DND-41 (cell line): ENCODE data around the gene TRIM67.

Source experiments
- ATAC-seq: fragments of 200-7000 bp; cut with Tn5 transposase; 3 replicates; pipeline ENCODE4 v1.9.1; 2021; ENCODE audit warnings: low read depth; ENCODE audit not compliant: insufficient read depth
- DNase-seq: peaks from one replicate; pipeline ENCODE4 v3.0.0-alpha.2; 2020
- H2AFZ ChIP-seq: 2 replicates; pipeline ENCODE4 v1.6.0; 2012; ENCODE audit warnings: low read depth, low read length
- H3K27ac ChIP-seq: 2 replicates; pipeline ENCODE4 v1.5.1; 2012; ENCODE audit warnings: low read length, inconsistent platforms
- H3K27me3 ChIP-seq: fragments of 200-600 bp; sonication (generic); 2 replicates; pipeline ENCODE4 v1.6.0; 2012; ENCODE audit warnings: low read length, mild to moderate bottlenecking, inconsistent platforms; ENCODE audit not compliant: insufficient read depth, poor library complexity
- H3K36me3 ChIP-seq: 2 replicates; pipeline ENCODE4 v1.5.1; 2012; ENCODE audit warnings: low read length, inconsistent platforms; ENCODE audit not compliant: insufficient read depth
- H3K4me1 ChIP-seq: 2 replicates; pipeline ENCODE4 v1.5.1; 2012; ENCODE audit warnings: mild to moderate bottlenecking, low read length; ENCODE audit not compliant: insufficient read depth
- H3K4me2 ChIP-seq: 2 replicates; pipeline ENCODE4 v1.6.0; 2012; ENCODE audit warnings: mild to moderate bottlenecking, moderate library complexity, low read length, inconsistent platforms; ENCODE audit not compliant: insufficient read depth
- H3K4me3 ChIP-seq, 2 experiments: fragments of 200-600 bp in 1 of 2; shearing (Covaris generic) in 1 of 2; 2 replicates each; pipeline ENCODE4 v1.5.1; 2012 to 2016; ENCODE audit warnings: inconsistent platforms in 2 of 2, low read length in 2 of 2, mild to moderate bottlenecking in 2 of 2, low read depth in 1 of 2, moderate library complexity in 1 of 2
- H3K79me2 ChIP-seq: 2 replicates; pipeline ENCODE4 v1.6.0; 2012; ENCODE audit warnings: low read length, inconsistent platforms; ENCODE audit not compliant: insufficient read depth
- H3K9ac ChIP-seq: 2 replicates; pipeline ENCODE4 v1.6.0; 2012; ENCODE audit warnings: low read depth, mild to moderate bottlenecking, inconsistent platforms, low read length, moderate library complexity
- H3K9me3 ChIP-seq: 2 replicates; pipeline ENCODE4 v1.5.1; 2012; ENCODE audit warnings: low read length, moderate library complexity, mild to moderate bottlenecking, inconsistent platforms; ENCODE audit not compliant: insufficient read depth, severe bottlenecking
- H4K20me1 ChIP-seq: 2 replicates; pipeline ENCODE4 v1.6.0; 2012; ENCODE audit warnings: low read length; ENCODE audit not compliant: insufficient read depth
- EZH2 ChIP-seq: IDR thresholded peaks from 3 replicates; pipeline ENCODE4 v1.6.1; 2012; ENCODE audit warnings: borderline replicate concordance, low read depth, mild to moderate bottlenecking, moderate library complexity, low read length, inconsistent platforms; ENCODE audit not compliant: severe bottlenecking
- TF ChIP-seq, protein P1 (sequence below): IDR thresholded peaks from 2 replicates; pipeline ENCODE4 v1.5.1; 2012; ENCODE audit warnings: borderline replicate concordance, low read length, moderate library complexity, mild to moderate bottlenecking; ENCODE audit not compliant: poor library complexity, severe bottlenecking; ENCODE audit errors: extremely low read depth

The TRIM67 gene

DNA sequence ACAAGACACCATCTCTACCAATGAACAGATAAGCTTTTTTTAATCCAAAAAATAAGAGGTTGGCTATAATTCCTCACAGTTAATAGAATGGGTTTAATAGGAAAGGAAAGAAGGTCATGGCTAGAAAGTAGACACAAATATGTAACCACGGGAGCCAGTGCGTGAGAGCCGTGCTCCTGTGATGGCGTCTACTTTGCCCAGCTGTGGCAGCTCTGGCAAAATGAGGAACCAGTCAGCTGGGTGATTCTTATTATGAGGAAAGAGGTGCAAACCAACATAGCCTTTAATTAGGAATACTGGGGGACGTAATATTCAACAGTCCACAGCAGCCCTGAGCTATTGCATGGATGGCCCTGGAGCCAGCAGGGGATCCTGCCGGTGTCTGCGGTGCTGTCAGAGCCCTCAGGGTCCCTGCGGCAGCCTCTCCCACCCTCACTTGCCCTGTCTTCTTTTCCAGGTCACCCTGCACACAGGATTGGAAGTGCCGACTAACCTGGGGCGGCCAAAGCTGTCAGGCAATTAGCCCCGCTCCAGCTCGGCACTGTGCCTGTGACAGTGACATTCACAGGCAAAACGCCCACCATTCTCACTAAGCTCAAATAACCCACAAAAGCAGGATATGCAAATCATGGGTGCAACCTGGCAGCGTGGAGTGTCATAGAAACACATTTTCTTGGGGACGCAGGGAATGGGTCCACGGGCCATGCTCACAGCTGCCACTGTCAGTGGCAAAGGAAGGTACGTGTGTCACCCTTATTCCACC, 53.2 kb downstream of the TRIM67 start:
- no peak for TF ChIP-seq EZH2
- Histone ChIP-seq H3K4me2 (no peak overlapping the region), H3K27ac (no peak overlapping the region), H2AFZ (no peak overlapping the region), H3K36me3 (no peaks in the 10 kb centered on the region), H3K4me3 (no peak overlapping the region), H4K20me1 (no peaks in the 10 kb centered on the region), H3K4me1 (peaks cover 15% of the 10 kb centered on the region), H3K9me3 (no peaks in the 10 kb centered on the region), H3K27me3 (peaks cover 26% of the 10 kb centered on the region), H3K9ac (no peak overlapping the region), H3K79me2 (no peaks in the 10 kb centered on the region)
- ATAC-seq (no peak), DNase-seq (no peak)

DNA sequence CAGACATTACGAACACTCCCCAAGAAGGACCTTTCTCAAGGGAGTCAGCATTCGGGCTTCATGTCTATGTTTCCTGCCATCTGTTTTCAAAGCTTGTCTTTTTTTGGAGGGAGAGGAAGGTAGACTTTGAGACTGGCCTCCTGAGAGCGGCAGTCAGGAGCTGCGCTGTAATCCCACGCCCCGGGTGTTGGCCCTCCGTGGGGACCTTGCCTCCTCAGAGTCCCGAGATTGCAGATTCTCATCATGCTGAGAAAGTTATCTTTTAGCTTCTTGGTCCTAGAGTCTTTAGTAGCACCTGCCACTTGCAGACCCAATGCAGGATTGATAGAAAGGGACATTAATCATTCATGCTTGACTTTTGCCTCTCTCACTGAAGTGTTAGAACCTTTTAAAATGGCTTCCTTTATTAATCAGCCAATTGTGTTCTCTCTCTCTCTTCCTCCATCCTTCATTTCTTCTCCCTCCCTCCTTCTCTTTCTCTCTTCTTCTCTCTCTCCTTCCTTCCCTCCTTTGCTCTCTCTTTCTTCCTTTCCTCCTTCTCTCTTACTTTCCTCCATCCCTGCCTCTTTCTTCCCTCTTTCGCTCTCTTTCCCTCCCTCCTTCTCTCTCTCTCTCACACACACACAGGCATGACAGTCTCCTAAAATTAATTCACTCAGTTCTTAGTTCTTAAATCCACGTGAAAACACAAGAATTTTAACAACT, 54.0 kb downstream of the TRIM67 start:
- DNase-seq (no peak), ATAC-seq (no peak)
- peaks cover 15% of the 10 kb centered on the region for H3K4me1 ChIP-seq
- H3K27ac ChIP-seq, result no peak overlapping the region
- H3K36me3 ChIP-seq, result no peaks in the 10 kb centered on the region
- H3K9ac ChIP-seq, result no peak overlapping the region
- H3K79me2 ChIP-seq, result no peaks in the 10 kb centered on the region
- TF ChIP-seq EZH2, result no peak
- TF ChIP-seq, protein P1, sequence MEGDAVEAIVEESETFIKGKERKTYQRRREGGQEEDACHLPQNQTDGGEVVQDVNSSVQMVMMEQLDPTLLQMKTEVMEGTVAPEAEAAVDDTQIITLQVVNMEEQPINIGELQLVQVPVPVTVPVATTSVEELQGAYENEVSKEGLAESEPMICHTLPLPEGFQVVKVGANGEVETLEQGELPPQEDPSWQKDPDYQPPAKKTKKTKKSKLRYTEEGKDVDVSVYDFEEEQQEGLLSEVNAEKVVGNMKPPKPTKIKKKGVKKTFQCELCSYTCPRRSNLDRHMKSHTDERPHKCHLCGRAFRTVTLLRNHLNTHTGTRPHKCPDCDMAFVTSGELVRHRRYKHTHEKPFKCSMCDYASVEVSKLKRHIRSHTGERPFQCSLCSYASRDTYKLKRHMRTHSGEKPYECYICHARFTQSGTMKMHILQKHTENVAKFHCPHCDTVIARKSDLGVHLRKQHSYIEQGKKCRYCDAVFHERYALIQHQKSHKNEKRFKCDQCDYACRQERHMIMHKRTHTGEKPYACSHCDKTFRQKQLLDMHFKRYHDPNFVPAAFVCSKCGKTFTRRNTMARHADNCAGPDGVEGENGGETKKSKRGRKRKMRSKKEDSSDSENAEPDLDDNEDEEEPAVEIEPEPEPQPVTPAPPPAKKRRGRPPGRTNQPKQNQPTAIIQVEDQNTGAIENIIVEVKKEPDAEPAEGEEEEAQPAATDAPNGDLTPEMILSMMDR, result no peak
- no peak overlapping the region for H3K4me2 ChIP-seq
- H2AFZ ChIP-seq, result no peak overlapping the region
- no peaks in the 10 kb centered on the region for H4K20me1 ChIP-seq
- peaks cover 26% of the 10 kb centered on the region for H3K27me3 ChIP-seq
- H3K9me3 ChIP-seq, result no peaks in the 10 kb centered on the region
- H3K4me3 ChIP-seq, result no peak overlapping the region

DNA sequence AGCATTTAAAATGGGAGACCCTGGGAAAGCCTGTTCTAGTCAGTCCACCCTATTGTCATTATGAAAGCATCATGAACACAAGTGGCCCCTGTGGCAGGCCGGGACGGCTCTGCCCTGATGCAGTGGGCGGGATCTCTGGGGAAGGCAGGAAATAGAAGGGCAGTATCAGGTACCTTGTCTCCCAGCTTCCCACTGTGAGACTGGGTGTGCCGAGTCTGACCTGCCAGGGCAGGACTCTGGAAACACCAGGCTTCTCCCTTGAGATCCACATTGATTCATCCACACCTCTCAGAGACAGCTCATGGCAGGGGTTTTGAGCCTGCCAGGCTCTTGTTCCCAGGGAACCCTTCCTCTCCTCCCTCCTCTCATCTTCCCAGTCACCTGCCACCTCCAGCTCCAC, 54.6 kb downstream of the TRIM67 start:
- no peak for TF ChIP-seq EZH2
- TF ChIP-seq, protein P1, result no peak
- Histone ChIP-seq H4K20me1 (no peaks in the 10 kb centered on the region), H3K4me2 (no peak overlapping the region), H3K27ac (no peak overlapping the region), H3K9ac (no peak overlapping the region), H3K4me3 (no peak overlapping the region), H3K9me3 (no peaks in the 10 kb centered on the region), H3K4me1 (peaks cover 9% of the 10 kb centered on the region), H3K27me3 (peaks cover 26% of the 10 kb centered on the region), H3K36me3 (no peaks in the 10 kb centered on the region), H2AFZ (no peak overlapping the region), H3K79me2 (no peaks in the 10 kb centered on the region)
- DNase-seq (no peak), ATAC-seq (no peak)

DNA sequence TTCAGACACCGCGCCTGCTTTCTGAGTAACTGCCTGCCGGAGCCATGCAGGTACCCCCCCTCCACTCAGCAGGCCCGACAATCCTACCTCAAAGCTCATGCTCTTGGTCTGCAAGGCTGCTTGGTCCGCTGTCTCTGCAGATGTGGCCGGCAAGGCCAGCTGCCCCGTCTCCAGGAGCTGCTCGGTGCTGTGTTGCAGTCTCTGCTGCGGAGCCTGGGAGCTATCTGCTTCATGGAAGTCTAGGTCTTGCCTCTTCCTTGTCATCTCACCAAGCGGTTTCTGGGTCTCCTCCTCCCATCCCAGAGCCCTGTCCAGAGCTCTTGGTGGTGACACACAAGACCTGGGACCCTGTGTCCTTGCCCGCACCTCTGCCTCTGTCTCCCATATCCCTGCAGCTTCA, 55.2 kb downstream of the TRIM67 start:
- H3K4me2 ChIP-seq, result no peak overlapping the region
- 0 out of 2 replicates have a peak, but pooled peaks cover 5% of the 10 kb centered on the region for H3K4me1 ChIP-seq
- no peak for ATAC-seq

More for the DNA sequence above, 55.2 kb downstream of the TRIM67 start:
- no peak for TF ChIP-seq EZH2
- TF ChIP-seq, protein P1, result no peak
- Histone ChIP-seq H3K27ac (no peak overlapping the region), H3K27me3 (peaks cover 26% of the 10 kb centered on the region), H3K79me2 (no peaks in the 10 kb centered on the region), H4K20me1 (no peaks in the 10 kb centered on the region), H2AFZ (no peak overlapping the region), H3K36me3 (no peaks in the 10 kb centered on the region), H3K9me3 (no peaks in the 10 kb centered on the region), H3K4me3 (no peak overlapping the region), H3K9ac (no peak overlapping the region)
- no peak for DNase-seq
